B cell (primary cell): ENCODE data around the gene CDKN2D. TPM values are rescaled to one million over a fixed set of nuclear protein-coding genes. Genes with fewer than 3 reads are reported as not detected.
"Not testable (repeated sequence)": the region's sequence is repeated elsewhere in the genome, so short reads cannot be mapped to it uniquely, and the experiment has no call there.

Experiments used
- ATAC-seq: fragments of 200-7000 bp; cut with Tn5 transposase; one replicate; pipeline ENCODE4 v1.10.0; 2021; ENCODE audit warnings: low read depth, mild to moderate bottlenecking, moderate number of reproducible peaks, moderate library complexity
- CTCF ChIA-PET: fragments of 350-600 bp; sonication (Branson Sonifier 250); formaldehyde crosslinking; loops from one replicate; lab custom pipeline; 2021; ENCODE audit warnings: antibody characterized with exemption, inconsistent platforms; lab: Charles Lee
- POLR2A ChIA-PET: fragments of 350-600 bp; sonication (Branson Sonifier 250); formaldehyde crosslinking; loops from one replicate; lab custom pipeline; 2021; ENCODE audit warnings: antibody characterized with exemption; lab: Charles Lee
- DNase-seq: peaks from one replicate; pipeline ENCODE4 v3.0.0; 2013
- H2AFZ ChIP-seq: 2 replicates; pipeline ENCODE4 v1.6.1; 2012; ENCODE audit warnings: mild to moderate bottlenecking, low read depth, low read length; ENCODE audit not compliant: insufficient read depth, poor library complexity, severe bottlenecking
- H3K27ac ChIP-seq, 2 donors: 1 replicate in 1 of 2; 2 replicates in 1 of 2; pipeline ENCODE4 v1.5.1; 2012 to 2013; ENCODE audit warnings: low read length in 2 of 2, mild to moderate bottlenecking in 2 of 2, moderate library complexity in 1 of 2
- H3K27me3 ChIP-seq, 4 experiments: fragments of 200-600 bp in 1 of 4; sonication (generic) in 1 of 4; replicated peaks in 1 of 4; 1 replicate in 2 of 4; 2 replicates in 2 of 4; pipeline versions ENCODE4 v1.6.1 to v1.7.0; 2013 to 2016; ENCODE audit warnings: low read length in 3 of 4, mild to moderate bottlenecking in 2 of 4, mixed read lengths in 1 of 4, moderate library complexity in 1 of 4; ENCODE audit not compliant: insufficient read depth in 4 of 4, control insufficient read depth in 3 of 4; ENCODE audit errors: control extremely low read depth in 1 of 4
- H3K36me3 ChIP-seq, 2 experiments: replicated peaks in 1 of 2; 1 replicate in 1 of 2; 2 replicates in 1 of 2; pipeline versions ENCODE4 v1.6.1 to v1.7.1; 2013; ENCODE audit warnings: low read length in 1 of 2; ENCODE audit not compliant: insufficient read depth in 2 of 2, control insufficient read depth in 1 of 2; ENCODE audit errors: control extremely low read depth in 1 of 2, extremely low read depth in 1 of 2
- H3K4me1 ChIP-seq, 2 donors: fragments of 200-600 bp in 1 of 2; sonication (generic) in 1 of 2; 1 replicate in 1 of 2; 2 replicates in 1 of 2; pipeline versions ENCODE4 v1.5.1 to v1.6.1; 2013 to 2017; ENCODE audit warnings: low read length in 2 of 2; ENCODE audit not compliant: control insufficient read depth in 2 of 2, insufficient read depth in 2 of 2
- H3K4me2 ChIP-seq: replicated peaks from 2 replicates; pipeline ENCODE3; 2012; ENCODE audit warnings: mild to moderate bottlenecking, low read depth, low read length; ENCODE audit not compliant: poor library complexity, severe bottlenecking
- H3K4me3 ChIP-seq, 5 experiments: fragments of 200-600 bp in 1 of 5; sonication (generic) in 1 of 5; 1 replicate in 3 of 5; 2 replicates in 2 of 5; pipeline versions ENCODE4 v1.5.1 to v1.7.0; 2011 to 2016; ENCODE audit warnings: low read length in 4 of 5, mild to moderate bottlenecking in 4 of 5, low read depth in 2 of 5, control low read depth in 1 of 5, moderate library complexity in 1 of 5; ENCODE audit not compliant: insufficient read depth in 1 of 5; ENCODE audit errors: control extremely low read depth in 1 of 5, extremely low read depth in 1 of 5
- H3K79me2 ChIP-seq: fragments of 200-600 bp; sonication (generic); one replicate; pipeline ENCODE4 v1.6.0; 2016; ENCODE audit warnings: low read length; ENCODE audit not compliant: control insufficient read depth, insufficient read depth
- H3K9ac ChIP-seq: fragments of 200-600 bp; sonication (generic); 2 replicates; pipeline ENCODE4 v1.6.1; 2017; ENCODE audit warnings: mild to moderate bottlenecking, low read length, moderate library complexity
- H3K9me3 ChIP-seq, 3 donors: one replicate each; pipeline versions ENCODE4 v1.6.1 to v1.7.1; 2013; ENCODE audit warnings: low read length in 2 of 3; ENCODE audit not compliant: control insufficient read depth in 2 of 3, insufficient read depth in 1 of 3; ENCODE audit errors: control extremely low read depth in 1 of 3
- H4K20me1 ChIP-seq: 2 replicates; pipeline ENCODE4 v1.6.0; 2012; ENCODE audit warnings: mild to moderate bottlenecking, low read length; ENCODE audit not compliant: insufficient read depth, control insufficient read depth, poor library complexity, severe bottlenecking
- H3K27ac Mint-ChIP-seq: one replicate; pipeline ENCODE4 v1.8.0; 2021; ENCODE audit warnings: mixed read lengths
- H3K27me3 Mint-ChIP-seq: one replicate; pipeline ENCODE4 v1.8.0; 2021; ENCODE audit warnings: mixed read lengths
- H3K4me1 Mint-ChIP-seq: one replicate; pipeline ENCODE4 v1.8.0; 2021; ENCODE audit warnings: mixed read lengths
- H3K4me3 Mint-ChIP-seq: one replicate; pipeline ENCODE4 v1.8.0; 2021; ENCODE audit warnings: mixed read lengths
- H3K9me3 Mint-ChIP-seq: one replicate; pipeline ENCODE4 v1.8.0; 2022; ENCODE audit warnings: mixed read lengths; ENCODE audit not compliant: insufficient read depth
- EZH2 ChIP-seq: IDR thresholded peaks from 2 replicates; pipeline ENCODE4 v1.6.1; 2012; ENCODE audit warnings: borderline replicate concordance, low read depth, mild to moderate bottlenecking, moderate library complexity, low read length; ENCODE audit not compliant: insufficient read depth, poor library complexity, severe bottlenecking
- WGBS: methylation state at CpG from one replicate; pipeline ENCODE4 v1.1.5; 2013; ENCODE audit warnings: missing lambda C conversion rate; ENCODE audit not compliant: insufficient coverage; 5-methylcytosine and 5-hydroxymethylcytosine counted together
- intact Hi-C: fragments of 100-400 bp; cut with micrococcal nuclease; formaldehyde crosslinking; loops from one replicate; pipeline ENCODE4 v1.10.0; 2022
- polyA plus RNA-seq: library from polyadenylated mRNA; depleted of rRNA; stranded (reverse); fragments of >200 nt; gene quantifications from 2 replicates; pipeline ENCODE4 v1.2.3, GENCODE V29; 2012
- total RNA-seq, 2 donors: library from RNA; stranded (reverse); fragments of 120-200 nt in 1 of 2; gene quantifications; 1 replicate in 1 of 2; 2 replicates in 1 of 2; pipeline versions ENCODE4 v1.2.3 to v1.2.4, GENCODE V29; 2013 to 2022
- TF ChIP-seq, protein P1 (sequence below): fragments of 200-600 bp; IDR thresholded peaks from one replicate; pipeline ENCODE4 v1.8.0; 2022; ENCODE audit warnings: antibody characterized with exemption, mild to moderate bottlenecking

CDKN2D gene
- total and polyA plus RNA-seq, 2 donors (not counting 1 experiment from before 2014, with no cell fraction given) = 38.4 to 122 TPM

DNA sequence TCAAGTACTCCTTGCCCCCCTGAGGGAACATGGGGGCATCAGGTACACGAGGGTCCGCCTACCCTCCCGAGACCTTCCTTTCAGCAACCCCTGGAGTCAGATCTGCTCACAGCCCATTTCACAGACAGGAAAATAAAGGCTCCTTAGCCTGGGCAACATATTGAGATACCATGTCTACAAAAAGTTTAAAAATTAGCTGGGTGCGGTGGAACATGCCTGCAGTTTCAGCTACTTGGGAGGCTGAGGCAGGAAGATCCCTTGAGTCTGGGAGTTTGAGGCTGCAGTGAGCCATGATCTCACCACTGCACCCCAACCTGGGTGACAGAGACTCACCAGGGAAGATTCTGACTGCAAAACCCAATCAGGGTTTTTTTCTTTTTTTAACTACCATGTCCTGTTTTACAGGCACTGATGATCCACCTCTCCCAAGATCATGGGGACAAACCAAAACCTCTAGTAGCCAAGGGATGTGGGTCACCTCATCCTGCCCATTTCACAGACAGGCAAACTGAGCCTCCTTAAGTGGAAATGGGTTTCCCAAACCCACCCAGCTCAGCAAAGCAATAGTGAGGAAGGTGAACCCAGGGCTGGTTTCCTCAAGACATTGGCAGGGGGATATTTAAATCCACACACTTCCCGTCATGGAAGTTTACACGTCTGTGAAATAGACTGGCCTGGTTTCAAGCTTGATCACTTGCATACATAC is 6.4 kb upstream of the CDKN2D start:
- Mint-ChIP-seq H3K27me3 (no peaks in the 10 kb centered on the region), H3K4me3 (no peak overlapping the region), H3K27ac (no peak overlapping the region), H3K9me3 (no peaks in the 10 kb centered on the region), H3K4me1 (peaks cover 4% of the 10 kb centered on the region)
- Histone ChIP-seq H3K4me1 (peaks cover 0 to 4% of the 10 kb centered on the region in 2 donors), H3K9ac (no peak overlapping the region), H3K4me3 (no peak overlapping the region), H3K27ac (no peak overlapping the region), H3K4me2 (no peak overlapping the region), H2AFZ (no peak overlapping the region), H3K36me3 (no peaks in the 10 kb centered on the region), H3K9me3 (no peaks in the 10 kb centered on the region), H4K20me1 (no peaks in the 10 kb centered on the region), H3K79me2 (peaks cover 3% of the 10 kb centered on the region), H3K27me3 (no peaks in the 10 kb centered on the region)
- WGBS = 83% methylated on average over 3 of the region's 6 CpGs
- DNase-seq (no peak), ATAC-seq (no peak)
- TF ChIP-seq EZH2 = no peak
- TF ChIP-seq, protein P1, sequence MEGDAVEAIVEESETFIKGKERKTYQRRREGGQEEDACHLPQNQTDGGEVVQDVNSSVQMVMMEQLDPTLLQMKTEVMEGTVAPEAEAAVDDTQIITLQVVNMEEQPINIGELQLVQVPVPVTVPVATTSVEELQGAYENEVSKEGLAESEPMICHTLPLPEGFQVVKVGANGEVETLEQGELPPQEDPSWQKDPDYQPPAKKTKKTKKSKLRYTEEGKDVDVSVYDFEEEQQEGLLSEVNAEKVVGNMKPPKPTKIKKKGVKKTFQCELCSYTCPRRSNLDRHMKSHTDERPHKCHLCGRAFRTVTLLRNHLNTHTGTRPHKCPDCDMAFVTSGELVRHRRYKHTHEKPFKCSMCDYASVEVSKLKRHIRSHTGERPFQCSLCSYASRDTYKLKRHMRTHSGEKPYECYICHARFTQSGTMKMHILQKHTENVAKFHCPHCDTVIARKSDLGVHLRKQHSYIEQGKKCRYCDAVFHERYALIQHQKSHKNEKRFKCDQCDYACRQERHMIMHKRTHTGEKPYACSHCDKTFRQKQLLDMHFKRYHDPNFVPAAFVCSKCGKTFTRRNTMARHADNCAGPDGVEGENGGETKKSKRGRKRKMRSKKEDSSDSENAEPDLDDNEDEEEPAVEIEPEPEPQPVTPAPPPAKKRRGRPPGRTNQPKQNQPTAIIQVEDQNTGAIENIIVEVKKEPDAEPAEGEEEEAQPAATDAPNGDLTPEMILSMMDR = no peak
- POLR2A ChIA-PET = interaction anchor here (0.7 kb wide), 1 partner anchor 71 kb away, joined by 3 read pairs; no protein-coding TSS in a partner anchor
- intact Hi-C loops = no loop called here
- CTCF ChIA-PET = interaction anchor here (0.8 to 12.0 kb wide), 5 partner anchors 29 to 92 kb away, joined by 3 to 102 read pairs (median 7); no protein-coding TSS in a partner anchor

DNA sequence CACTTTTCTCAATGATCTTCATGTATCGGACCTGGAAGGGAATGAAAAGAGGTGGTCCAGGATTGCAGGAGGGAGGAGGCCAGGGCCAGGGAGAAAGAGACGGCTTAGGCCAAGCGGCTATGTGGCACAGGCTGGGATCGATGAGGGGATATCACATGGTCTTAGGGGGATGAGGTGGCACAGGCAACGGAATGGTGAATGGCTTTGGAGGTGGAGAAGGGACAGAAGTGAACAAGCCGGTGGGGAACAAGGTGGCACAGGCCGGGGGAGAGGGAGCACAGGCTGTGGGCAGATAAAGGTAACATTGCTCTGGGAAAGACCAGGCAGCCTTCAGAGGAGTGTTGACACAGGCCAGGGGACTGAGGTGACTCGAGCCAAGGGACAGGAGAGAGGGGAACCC is 5.7 kb upstream of the CDKN2D start:
- DNase-seq (no peak), ATAC-seq (no peak)
- no peaks in the 10 kb centered on the region for H3K9me3 ChIP-seq
- H3K27ac ChIP-seq = no peak overlapping the region
- Mint-ChIP-seq H3K4me1 (peaks cover 6% of the 10 kb centered on the region), H3K27ac (no peak overlapping the region), H3K4me3 (no peak overlapping the region), H3K9me3 (no peaks in the 10 kb centered on the region), H3K27me3 (no peaks in the 10 kb centered on the region)
- no peaks in the 10 kb centered on the region for H4K20me1 ChIP-seq
- H3K4me1 ChIP-seq = peaks cover under 1 to 7% of the 10 kb centered on the region in 2 donors
- no peaks in the 10 kb centered on the region for H3K27me3 ChIP-seq
- WGBS = 93% methylated on average over 7 of the region's 8 CpGs
- H3K79me2 ChIP-seq = peaks cover 3% of the 10 kb centered on the region
- H3K9ac ChIP-seq = no peak overlapping the region
- TF ChIP-seq, protein P1 = no peak
- TF ChIP-seq EZH2 = no peak
- CTCF ChIA-PET = interaction anchor here (1.1 to 12.0 kb wide), 5 partner anchors 33 to 125 kb away, joined by 4 to 102 read pairs (median 10); partner anchors contain the start of gene ATG4D
- POLR2A ChIA-PET = no interaction called here
- H3K4me2 ChIP-seq = no peak overlapping the region
- H2AFZ ChIP-seq = no peak overlapping the region
- H3K4me3 ChIP-seq = no peak overlapping the region
- H3K36me3 ChIP-seq = no peaks in the 10 kb centered on the region
- intact Hi-C loops = no loop called here

DNA sequence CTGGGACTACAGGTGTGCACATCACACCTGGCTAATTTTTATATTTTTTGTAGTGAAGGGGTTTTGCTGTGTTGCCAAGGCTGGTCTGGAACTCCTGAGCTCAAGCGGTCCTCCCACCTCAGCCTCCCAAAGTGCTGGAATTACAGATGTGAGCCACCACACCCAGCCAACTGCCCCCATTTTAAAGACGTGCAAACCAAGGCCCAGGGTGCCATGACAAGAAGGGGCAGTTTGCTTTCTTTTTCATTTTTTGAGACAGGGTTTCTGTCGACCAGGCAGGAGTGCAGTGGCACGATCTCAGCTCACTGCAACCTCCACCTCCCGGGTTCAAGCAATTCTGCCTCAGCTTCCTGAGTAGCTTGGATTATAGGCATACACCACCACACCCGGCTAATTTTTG is 5.0 kb upstream of the CDKN2D start:
- peaks cover 12% of the 10 kb centered on the region for H3K4me1 Mint-ChIP-seq
- H3K9ac ChIP-seq, H3K27me3 Mint-ChIP-seq, H3K4me3 Mint-ChIP-seq, POLR2A ChIA-PET, H3K27ac ChIP-seq, H4K20me1 ChIP-seq, H3K4me2 ChIP-seq, H3K4me3 ChIP-seq, H3K27me3 ChIP-seq, ATAC-seq, H3K79me2 ChIP-seq, H3K9me3 Mint-ChIP-seq, DNase-seq, H2AFZ ChIP-seq, H3K27ac Mint-ChIP-seq, H3K9me3 ChIP-seq, intact Hi-C loops, H3K36me3 ChIP-seq: not testable (repeated sequence)
- WGBS = 91% methylated on average over 4 of the region's 6 CpGs
- peaks cover 3 to 11% of the 10 kb centered on the region in 2 donors for H3K4me1 ChIP-seq
- CTCF ChIA-PET = interaction anchor here (0.7 to 12.0 kb wide), 12 partner anchors 10 to 655 kb away, joined by 3 to 102 read pairs (median 3); partner anchors contain the start of gene ATG4D
